T47D (cell line): ENCODE results near the gene CD83.

ENCODE experiments used
- DNase-seq, 2 experiments: peaks; one replicate each; pipeline versions ENCODE4 v3.0.0 to v3.0.0-alpha.2; 2011 to 2012; ENCODE audit warnings: low read depth in 1 of 2, low spot score in 1 of 2
- JUND ChIP-seq: IDR thresholded peaks from 2 replicates; pipeline ENCODE4 v1.6.1; 2012; ENCODE audit warnings: low read depth
- in situ Hi-C: cut with HindIII; loops from 2 replicates; pipeline ENCODE4 v1.10.0; 2016; ENCODE audit warnings: low sequenced_read_pairs, low pct_unique_long_range_greater_than_20kb

CD83 gene

GRCh38 chr6:14100138-14100537 lies 17.4 kb upstream of the CD83 start:
- no peak for DNase-seq

DNA sequence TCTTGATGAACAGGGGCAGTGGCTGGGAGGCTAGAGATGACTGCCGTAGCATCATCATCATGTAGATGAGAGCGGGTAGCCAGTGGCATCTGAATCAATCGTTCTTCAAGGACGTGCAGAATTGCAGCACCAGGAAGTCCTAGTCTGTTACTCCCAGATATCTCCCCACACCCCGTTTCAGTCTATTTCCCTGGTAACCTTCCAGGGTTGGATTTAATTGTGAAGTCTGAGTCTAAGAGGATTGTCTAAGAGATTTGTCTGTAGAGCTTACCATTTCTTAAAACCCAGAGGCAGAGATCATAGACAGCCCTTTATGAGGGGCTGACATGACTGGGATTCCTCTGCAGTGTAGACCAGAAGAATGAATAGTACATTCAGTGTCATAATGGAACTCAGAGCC lies 16.6 kb upstream of the CD83 start:
- in situ Hi-C loops, result no loop called here
- no peak for DNase-seq
- TF ChIP-seq JUND, result no peak

More at GRCh38 chr6:14100138-14100537, 17.4 kb upstream of the CD83 start:
- in situ Hi-C loops, result no loop called here
- no peak for TF ChIP-seq JUND

DNA sequence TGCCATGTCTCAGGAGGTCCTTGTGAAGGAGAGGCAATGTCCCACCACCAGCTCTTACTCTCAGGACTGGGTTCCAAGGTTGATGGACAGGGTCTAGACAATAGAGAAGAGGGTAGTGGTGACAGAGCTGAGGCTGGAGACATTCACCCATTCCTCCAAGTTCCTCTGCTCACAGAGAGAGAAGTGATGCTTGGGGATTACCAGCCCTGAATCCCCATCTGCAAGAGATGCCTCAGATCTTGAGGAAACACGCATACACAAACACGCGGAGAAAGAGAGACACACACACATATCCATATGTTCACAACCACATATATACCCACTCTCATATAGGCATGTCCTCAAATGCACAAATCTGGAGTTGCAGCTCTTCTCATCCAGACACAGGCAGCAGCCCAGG lies 15.2 kb upstream of the CD83 start:
- DNase-seq, result no peak
- in situ Hi-C loops, result no loop called here
- TF ChIP-seq JUND, result no peak

- TF ChIP-seq JUND, result no peak
- in situ Hi-C loops, result no loop called here
- no peak for DNase-seq
Measured at GRCh38 chr6:14105547-14105946, 12.0 kb upstream of the CD83 start.

DNA sequence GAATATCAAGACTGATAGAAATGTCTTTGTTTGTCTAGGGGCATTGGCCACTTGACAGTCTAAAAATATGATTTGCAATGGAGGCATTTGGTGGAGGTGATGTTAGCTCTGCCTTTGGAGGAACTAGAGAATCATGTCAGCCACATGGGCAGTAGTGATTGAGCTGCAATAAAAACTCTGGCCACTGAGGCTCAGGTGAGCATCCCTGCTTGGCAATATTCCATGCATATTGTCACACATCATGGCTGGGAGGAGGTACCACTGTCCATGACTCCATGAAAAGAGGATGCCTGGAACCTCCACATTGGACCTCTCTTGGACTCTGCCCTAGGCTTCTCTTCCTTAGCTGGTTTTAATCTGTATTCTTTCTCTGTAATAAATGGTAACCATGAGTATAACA lies 10.6 kb upstream of the CD83 start:
- TF ChIP-seq JUND, result no peak
- in situ Hi-C loops, result no loop called here
- DNase-seq, result no peak

GRCh38 chr6:14107711-14108494 lies 9.7 kb upstream of the CD83 start:
- no peak for TF ChIP-seq JUND
- in situ Hi-C loops, result no loop called here
- DNase-seq, result no peak

- in situ Hi-C loops, result no loop called here
- no peak for DNase-seq
- TF ChIP-seq JUND, result no peak
Measured at GRCh38 chr6:14108571-14109410, 8.8 kb upstream of the CD83 start.

DNA sequence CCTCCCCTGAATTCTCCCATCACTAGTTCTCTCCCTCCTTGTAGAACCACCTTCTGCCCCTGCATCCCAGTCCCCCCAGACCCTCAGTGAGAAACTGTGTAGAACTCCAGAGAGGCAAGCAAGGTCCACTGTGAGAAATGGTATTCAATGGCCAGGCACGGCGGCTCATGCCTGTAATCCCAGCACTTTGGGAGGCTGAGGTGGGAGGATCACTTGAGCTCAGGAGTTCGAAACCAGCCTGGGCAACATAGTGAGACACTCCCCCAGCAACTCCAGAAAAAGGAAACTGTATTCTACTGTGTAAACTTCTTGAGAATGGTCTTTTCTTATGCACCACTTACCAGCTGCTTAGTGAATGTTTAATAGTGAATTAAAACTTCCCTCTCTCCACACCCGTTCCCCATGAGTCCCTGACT lies 8.2 kb upstream of the CD83 start:
- no peak for DNase-seq
- in situ Hi-C loops, result no loop called here
- no peak for TF ChIP-seq JUND

- no peak for DNase-seq
- no peak for TF ChIP-seq JUND
- in situ Hi-C loops, result no loop called here
Measured at GRCh38 chr6:14110001-14110818, 7.4 kb upstream of the CD83 start.

GRCh38 chr6:14113976-14114375 lies 3.6 kb upstream of the CD83 start:
- in situ Hi-C loops, result no loop called here
- DNase-seq, result no peak
- TF ChIP-seq JUND, result no peak

- in situ Hi-C loops, result no loop called here
- DNase-seq, result no peak
- TF ChIP-seq JUND, result no peak
Measured at GRCh38 chr6:14118091-14118439, 493 bp downstream of the CD83 start.

DNA sequence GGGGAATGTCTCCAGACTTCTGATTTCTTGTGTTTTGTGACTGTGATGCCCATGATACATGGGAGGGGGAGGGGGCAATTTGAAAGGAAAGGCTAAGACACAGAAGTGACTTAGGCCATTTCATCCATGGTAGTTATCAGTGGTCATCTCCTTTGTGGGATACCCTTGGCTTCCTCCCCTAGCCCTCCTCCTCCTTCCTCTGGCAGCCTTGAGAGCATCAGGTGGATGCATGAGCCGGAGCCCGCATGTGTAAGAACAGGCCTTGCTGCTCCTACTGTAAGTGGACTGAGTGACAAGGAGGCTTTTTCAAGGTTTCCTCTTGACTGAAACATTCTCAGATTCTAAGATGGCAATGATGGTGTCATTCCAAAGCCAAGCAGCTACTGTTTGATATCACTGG lies 874 bp downstream of the CD83 start:
- in situ Hi-C loops, result no loop called here
- DNase-seq, result no peak
- no peak for TF ChIP-seq JUND
